BJ (cell line): ENCODE data around the gene PTPRZ1. TPM values are rescaled to one million over a fixed set of nuclear protein-coding genes. Genes with fewer than 3 reads are reported as not detected.

ENCODE experiments used
- polyA plus RNA-seq: library from polyadenylated mRNA; depleted of rRNA; stranded (reverse); fragments of >200 nt; gene quantifications from 2 replicates; pipeline ENCODE4 v1.2.3, GENCODE V29; 2011
- small RNA-seq: library from RNA; depleted of rRNA; stranded (forward); fragments of <200 nt; gene quantifications from one replicate; pipeline ENCODE3, GENCODE V24; 2012; ENCODE audit warnings: low replicate concordance, low read depth; ENCODE audit not compliant: insufficient read length

PTPRZ1 gene
- polyA plus RNA-seq, 1 experiment = not detected

Small RNA genes within 50 kb of the gene (small RNA-seq; reads per million reads assigned to genes)
- gene RNU7-154P = not detected
